GM12874 (cell line): Measurements from ENCODE around the gene PCBP4.

Experiments
- TF ChIP-seq, protein P1 (sequence below): IDR thresholded peaks from 2 replicates; pipeline ENCODE4 v1.5.1; 2011; ENCODE audit warnings: low read depth, mild to moderate bottlenecking, control low read depth, low read length, moderate library complexity; ENCODE audit not compliant: insufficient read depth

PCBP4 gene

DNA sequence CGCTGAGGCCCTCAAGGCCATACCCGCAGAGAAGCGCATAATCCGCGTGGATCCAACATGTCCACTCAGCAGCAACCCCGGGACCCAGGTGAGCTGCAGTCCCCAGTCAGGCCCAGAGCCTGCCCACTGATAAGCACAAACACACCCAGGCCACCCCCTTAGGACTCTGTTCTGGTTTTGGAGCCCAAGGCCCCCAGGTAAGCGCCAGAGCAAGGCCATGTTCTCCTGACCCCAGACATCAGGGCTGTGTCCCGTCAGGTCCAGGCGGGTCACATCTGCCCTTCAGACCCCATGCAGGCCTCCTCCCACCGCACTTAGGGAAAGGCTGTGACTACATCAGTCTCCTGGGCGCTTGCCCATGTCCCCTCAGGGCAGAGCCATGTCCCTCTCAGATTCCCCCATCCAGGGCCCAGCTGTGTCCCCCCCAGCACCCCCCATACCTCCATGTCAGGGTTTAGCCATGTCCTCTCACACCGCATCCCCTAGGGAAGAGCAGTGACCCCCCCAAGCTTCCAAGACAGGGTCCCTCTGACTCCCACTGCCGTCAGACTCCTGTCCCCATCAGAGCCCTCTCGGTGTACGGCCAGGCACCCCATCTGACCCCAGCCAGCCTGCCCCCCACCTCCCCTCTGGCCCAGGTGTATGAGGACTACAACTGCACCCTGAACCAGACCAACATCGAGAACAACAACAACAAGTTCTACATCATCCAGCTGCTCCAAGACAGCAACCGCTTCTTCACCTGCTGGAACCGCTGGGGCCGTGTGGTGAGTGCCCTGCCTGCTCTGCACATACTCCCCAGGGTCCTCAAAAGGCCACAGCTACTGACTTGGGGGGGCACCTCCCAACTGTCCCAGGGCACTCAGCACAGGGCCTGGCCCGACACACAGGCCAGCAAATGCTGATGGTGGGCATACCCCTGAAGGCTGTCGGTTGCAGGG is 23.5 kb downstream of the PCBP4 start:
- TF ChIP-seq, protein P1, sequence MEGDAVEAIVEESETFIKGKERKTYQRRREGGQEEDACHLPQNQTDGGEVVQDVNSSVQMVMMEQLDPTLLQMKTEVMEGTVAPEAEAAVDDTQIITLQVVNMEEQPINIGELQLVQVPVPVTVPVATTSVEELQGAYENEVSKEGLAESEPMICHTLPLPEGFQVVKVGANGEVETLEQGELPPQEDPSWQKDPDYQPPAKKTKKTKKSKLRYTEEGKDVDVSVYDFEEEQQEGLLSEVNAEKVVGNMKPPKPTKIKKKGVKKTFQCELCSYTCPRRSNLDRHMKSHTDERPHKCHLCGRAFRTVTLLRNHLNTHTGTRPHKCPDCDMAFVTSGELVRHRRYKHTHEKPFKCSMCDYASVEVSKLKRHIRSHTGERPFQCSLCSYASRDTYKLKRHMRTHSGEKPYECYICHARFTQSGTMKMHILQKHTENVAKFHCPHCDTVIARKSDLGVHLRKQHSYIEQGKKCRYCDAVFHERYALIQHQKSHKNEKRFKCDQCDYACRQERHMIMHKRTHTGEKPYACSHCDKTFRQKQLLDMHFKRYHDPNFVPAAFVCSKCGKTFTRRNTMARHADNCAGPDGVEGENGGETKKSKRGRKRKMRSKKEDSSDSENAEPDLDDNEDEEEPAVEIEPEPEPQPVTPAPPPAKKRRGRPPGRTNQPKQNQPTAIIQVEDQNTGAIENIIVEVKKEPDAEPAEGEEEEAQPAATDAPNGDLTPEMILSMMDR: no peak

DNA sequence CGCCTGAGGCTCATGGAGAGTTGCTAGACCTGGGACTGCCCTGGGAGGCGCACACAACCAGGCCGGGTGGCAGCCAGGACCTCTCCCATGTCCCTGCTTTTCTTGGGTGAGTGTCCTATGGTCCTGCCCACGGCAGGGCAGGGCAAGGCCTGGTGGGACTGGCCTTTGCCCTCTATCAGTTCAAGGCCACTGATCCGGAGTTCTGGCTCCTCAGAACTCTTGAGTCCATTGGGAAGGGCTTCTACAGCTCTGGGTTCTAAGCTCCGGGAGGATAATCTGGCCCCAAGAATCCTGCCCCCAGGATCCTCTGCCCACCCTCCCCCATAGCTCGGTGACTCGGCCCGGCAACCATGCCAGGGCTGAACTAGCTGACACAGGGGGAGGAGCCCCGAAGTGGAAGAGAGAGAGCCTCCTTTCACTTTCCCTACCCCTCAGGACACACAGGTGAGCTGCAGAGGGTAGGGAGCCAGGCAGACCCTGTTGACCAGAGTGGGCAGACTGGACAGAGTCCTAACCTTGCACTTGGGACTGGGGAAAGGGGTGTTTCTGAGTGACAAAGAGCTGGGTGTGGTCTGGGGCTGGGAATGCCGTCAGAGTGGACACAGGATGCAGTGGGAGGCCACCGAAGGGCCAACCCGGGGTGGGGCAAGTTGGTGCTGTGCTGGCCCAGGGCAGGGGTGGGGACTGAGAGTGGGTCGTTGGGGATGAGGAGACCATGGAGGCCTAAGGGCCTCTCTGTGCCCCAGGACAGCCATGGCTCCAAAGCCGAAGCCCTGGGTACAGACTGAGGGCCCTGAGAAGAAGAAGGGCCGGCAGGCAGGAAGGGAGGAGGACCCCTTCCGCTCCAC is 24.4 kb downstream of the PCBP4 start:
- TF ChIP-seq, protein P1: no peak

DNA sequence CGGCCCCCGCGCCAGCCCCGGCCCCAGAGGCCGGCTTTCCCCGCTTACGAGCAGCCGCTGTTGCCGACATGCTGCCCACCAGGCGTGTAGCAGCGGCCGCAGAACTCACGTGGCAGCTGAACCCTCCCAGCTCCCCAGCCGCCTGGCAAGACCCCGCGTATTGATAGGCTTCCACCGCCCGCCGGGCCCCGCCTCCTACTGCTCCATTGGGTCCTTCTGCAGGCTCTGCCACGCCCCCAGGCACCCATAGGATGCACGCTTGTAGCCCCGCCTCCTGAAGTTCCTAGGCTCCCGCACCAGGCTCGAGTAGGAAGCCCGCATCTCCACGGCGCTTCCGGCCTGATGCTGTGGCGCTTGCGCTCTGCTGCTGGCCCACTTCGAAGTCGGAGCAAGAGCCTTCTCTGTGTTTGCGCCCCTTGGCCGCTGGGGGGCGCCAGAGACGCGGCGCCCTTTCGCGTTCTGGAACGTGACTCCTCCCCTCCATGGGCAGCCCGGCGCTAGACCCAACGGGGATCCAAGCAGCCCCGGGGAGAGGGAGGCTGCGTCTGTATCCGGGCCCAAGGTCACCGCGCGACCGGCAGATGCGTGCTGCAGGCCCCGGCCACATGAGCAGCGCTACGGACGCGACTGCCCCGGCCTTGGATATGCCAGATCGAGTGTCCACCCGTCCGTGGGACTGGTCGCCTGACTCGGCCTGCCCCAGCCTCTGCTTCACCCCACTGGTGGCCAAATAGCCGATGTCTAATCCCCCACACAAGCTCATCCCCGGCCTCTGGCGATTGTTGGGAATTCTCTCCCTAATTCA is 25.3 kb downstream of the PCBP4 start, which contains the start of the genes PARP3 and RRP9:
TSS of gene PARP3 (plus strand) at position 566 of the 805 bp plus-strand sequence. CDS start 993 bp downstream, outside the sequence.
TSS of gene RRP9 (minus strand) at position 107 of the 805 bp plus-strand sequence. CDS start at position 70, 37 bp downstream.
- TF ChIP-seq, protein P1: peak; percentile 100

DNA sequence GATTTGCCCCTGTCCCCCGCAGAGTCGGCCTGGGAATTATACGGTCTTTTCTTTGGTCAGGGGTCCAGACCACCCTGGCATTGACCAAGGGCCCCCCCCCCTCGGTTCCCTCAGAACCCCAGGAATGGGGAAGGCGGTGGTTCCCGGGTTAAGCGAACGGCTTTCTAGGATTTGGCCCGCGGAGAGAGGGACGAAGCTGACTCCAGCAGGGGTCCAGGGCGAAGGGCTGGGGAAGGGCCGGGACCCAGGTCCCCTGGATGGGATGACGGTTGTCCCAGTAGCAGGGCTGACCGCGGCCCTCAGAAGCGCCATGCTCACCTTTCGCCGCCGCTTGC is 25.8 kb downstream of the PCBP4 start:
- TF ChIP-seq, protein P1: no peak

DNA sequence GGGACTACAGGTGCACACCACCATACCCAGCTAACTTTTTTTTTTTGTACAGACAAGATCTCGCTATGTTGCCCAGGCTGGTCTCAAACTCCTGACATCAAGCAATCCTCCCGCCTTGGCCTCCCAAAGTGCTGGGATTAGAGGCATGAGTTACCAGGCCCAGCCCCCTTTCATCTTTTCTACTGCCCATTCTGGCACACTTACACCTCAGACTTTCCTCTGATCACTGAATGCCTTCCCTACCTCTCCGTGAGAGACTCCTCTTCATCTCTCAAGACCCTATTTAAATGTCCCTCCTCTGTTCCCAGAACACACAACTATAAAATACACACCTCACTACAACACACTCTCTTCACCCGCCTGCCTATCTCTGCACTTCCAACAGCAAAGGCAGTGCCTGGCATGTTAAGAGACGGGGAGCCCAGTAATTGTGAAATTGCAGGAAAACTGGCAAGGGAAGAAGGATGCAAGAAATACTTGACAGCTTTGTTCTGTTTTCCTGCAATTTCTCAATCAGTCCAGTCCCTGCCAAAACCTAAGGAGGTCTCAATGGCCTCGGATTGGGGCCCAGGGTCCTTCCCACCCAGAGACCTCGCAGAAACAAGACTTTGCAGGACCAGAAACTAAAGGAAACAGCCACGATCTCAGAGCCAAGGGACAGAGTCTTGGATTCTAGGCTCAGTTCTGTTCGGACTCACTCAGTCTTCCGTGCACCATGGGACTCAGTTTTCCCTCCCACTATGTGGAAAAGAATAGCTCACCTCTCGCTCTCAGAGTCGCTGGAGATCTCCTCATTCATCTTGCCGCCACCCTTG is 26.4 kb downstream of the PCBP4 start:
- TF ChIP-seq, protein P1: no peak

DNA sequence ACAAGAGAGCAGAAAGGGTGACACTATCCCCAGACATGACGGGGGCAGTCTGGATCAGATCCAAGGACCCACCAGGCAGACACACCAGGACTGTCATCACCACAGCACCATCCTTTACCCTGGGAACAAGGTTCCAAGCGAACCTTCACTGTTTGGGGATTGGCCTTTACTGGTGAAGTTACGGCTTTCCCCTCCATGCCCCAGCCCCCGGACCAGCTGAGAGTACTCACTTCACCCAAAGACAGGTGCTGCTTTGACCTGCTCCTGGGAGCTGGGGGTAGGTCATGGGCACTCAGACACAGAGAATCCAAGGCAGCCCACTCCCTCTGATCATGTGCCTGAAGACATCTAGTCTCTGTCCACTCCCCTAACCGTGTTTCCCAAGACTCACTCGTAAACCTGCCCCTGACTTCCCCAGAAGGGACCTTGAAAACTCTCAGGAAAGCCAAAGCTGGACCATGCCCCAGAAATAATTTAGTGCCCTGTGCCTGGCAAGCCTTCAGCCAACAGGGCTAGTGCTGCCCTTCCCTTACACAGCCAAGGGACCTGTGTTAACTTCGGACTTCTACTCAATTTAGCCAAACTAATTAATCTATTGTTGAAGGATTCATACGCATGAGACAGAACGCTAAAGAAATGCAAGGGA is 28.4 kb downstream of the PCBP4 start:
- TF ChIP-seq, protein P1: no peak
